ENCODE results near the gene ALDH4A1. TPM values are rescaled to one million over a fixed set of nuclear protein-coding genes. Genes with fewer than 3 reads are reported as not detected.

ALDH4A1 gene
- total RNA-seq, 1 experiment from 2014 or later = 26.1 TPM

DNA sequence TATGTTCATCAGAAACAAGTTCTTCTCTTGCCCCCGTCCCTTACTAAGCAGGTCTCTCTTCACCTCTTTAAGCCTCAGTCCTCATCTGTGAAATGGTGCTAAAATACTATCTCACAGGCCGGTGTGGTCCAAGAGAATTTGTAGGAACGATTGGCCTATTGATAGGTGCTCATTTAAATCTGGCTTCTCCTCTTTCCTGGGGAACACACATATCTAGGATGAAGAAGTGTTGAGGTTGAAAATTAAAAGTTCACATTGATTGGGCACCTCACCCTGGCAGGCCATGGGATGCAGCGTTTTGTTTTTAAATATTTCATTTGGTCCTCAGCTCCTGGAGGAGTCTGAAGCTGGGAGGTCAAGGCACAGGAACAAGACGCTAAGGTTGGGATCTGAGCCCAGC lies 34.0 kb downstream of the ALDH4A1 start:
- H2AK5ac ChIP-seq (ENCODE audit: insufficient read length, low read length) = no peak overlapping the region
- no peak overlapping the region for H3K18ac ChIP-seq (ENCODE audit: insufficient read length, low read depth, low read length)
- no peaks in the 10 kb centered on the region for H3K9me3 ChIP-seq (ENCODE audit: control insufficient read depth, low read depth, low read length)
- no peak overlapping the region for H3T11ph ChIP-seq (ENCODE audit: low read length)
- no peak overlapping the region for H4K91ac ChIP-seq (ENCODE audit: insufficient read length, low read depth, low read length)
- no peaks in the 10 kb centered on the region for H3K23me2 ChIP-seq (ENCODE audit: insufficient read length, low read depth, low read length, poor library complexity, severe bottlenecking)
- no peaks in the 10 kb centered on the region for H3K79me2 ChIP-seq (ENCODE audit: insufficient read depth, low read length)
- Mint-ChIP-seq H3K4me3 (no peak overlapping the region), H3K27ac (no peak overlapping the region), H3K27me3 (ENCODE audit: low read depth) (peaks cover 16% of the 10 kb centered on the region), H3K9me3 (no peaks in the 10 kb centered on the region), H3K4me1 (peaks cover 4 to 8% of the 10 kb centered on the region in 2 experiments), H3K36me3 (ENCODE audit: insufficient read depth in 1 of 3, low read depth in 3 of 3) (peaks cover 0 to 5% (median 0%) of the 10 kb centered on the region in 3 experiments; a peak in 3 of 7 replicates)
- TF ChIP-seq, protein P1, sequence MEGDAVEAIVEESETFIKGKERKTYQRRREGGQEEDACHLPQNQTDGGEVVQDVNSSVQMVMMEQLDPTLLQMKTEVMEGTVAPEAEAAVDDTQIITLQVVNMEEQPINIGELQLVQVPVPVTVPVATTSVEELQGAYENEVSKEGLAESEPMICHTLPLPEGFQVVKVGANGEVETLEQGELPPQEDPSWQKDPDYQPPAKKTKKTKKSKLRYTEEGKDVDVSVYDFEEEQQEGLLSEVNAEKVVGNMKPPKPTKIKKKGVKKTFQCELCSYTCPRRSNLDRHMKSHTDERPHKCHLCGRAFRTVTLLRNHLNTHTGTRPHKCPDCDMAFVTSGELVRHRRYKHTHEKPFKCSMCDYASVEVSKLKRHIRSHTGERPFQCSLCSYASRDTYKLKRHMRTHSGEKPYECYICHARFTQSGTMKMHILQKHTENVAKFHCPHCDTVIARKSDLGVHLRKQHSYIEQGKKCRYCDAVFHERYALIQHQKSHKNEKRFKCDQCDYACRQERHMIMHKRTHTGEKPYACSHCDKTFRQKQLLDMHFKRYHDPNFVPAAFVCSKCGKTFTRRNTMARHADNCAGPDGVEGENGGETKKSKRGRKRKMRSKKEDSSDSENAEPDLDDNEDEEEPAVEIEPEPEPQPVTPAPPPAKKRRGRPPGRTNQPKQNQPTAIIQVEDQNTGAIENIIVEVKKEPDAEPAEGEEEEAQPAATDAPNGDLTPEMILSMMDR (conservative IDR thresholded peaks at IDR 0.05) = no peak
- H3K79me1 ChIP-seq (ENCODE audit: insufficient read depth, low read depth, low read length, poor library complexity, severe bottlenecking) = no peaks in the 10 kb centered on the region
- H3K56ac ChIP-seq (ENCODE audit: insufficient read length, low read depth, low read length) = no peak overlapping the region
- no peaks in the 10 kb centered on the region for H3K27me3 ChIP-seq (ENCODE audit: insufficient read depth, low read length)
- no peak overlapping the region for H4K8ac ChIP-seq (replicated peaks; ENCODE audit: insufficient read length, low read depth, low read length)
- no peak overlapping the region for H3K4me2 ChIP-seq (ENCODE audit: insufficient read depth, insufficient read length, low read length)
- H3K4ac ChIP-seq (ENCODE audit: low read depth, low read length) = no peak overlapping the region
- H2BK5ac ChIP-seq (ENCODE audit: insufficient read length, low read length) = no peak overlapping the region
- no peak overlapping the region for H3K9ac ChIP-seq (ENCODE audit: extremely low read depth, insufficient read length, low read length)
- no peak overlapping the region for H2BK15ac ChIP-seq (ENCODE audit: low read depth, low read length)
- H2BK12ac ChIP-seq (ENCODE audit: insufficient read length, low read depth, low read length) = no peak overlapping the region
- no peaks in the 10 kb centered on the region for H3K4me1 ChIP-seq (ENCODE audit: insufficient read depth, low read length)
- no peak overlapping the region for H4K5ac ChIP-seq (ENCODE audit: insufficient read length, low read depth, low read length)
- no peaks in the 10 kb centered on the region for H4K20me1 ChIP-seq (ENCODE audit: control insufficient read depth, insufficient read depth, insufficient read length)
- DNase-seq = no peak
- no peak overlapping the region for H3K27ac ChIP-seq (ENCODE audit: insufficient read length, low read depth, low read length)
- no peak overlapping the region for H2AFZ ChIP-seq (ENCODE audit: low read length)
- H2BK20ac ChIP-seq (ENCODE audit: low read depth, low read length, poor library complexity, severe bottlenecking) = no peak overlapping the region
- no peak overlapping the region for H3K23ac ChIP-seq (ENCODE audit: insufficient read length, low read depth, low read length)
- no peak overlapping the region for H2BK120ac ChIP-seq (ENCODE audit: low read depth, low read length, poor library complexity, severe bottlenecking)
- no CpG with 5 or more reads among the region's 5 CpGs for WGBS (ENCODE audit: extremely low coverage, insufficient read length, low lambda C conversion rate)
- no peak overlapping the region for H3K14ac ChIP-seq (ENCODE audit: insufficient read depth, low read length)
